GM19455 (cell line): ENCODE results near the gene TMOD4.
"Not testable (repeated sequence)": the region's sequence is repeated elsewhere in the genome, so short reads cannot be mapped to it uniquely, and the experiment has no call there.

ENCODE experiments used
- ATAC-seq: cut with Tn5 transposase; IDR thresholded peaks from one replicate; pipeline ENCODE4 v1.9.1; 2021; ENCODE audit not compliant: unreplicated experiment

The TMOD4 gene

GRCh38 chr1:151175863-151176262 lies at the start of gene TMOD4:
Gene TMOD4, minus strand, starts transcription at chr1:151175981. Its CDS starts 1,106 bp downstream, at chr1:151174875.
- no peak for ATAC-seq

- no peak for ATAC-seq
Measured at GRCh38 chr1:151222130-151222529, 46.3 kb upstream of the TMOD4 start.

GRCh38 chr1:151221616-151222015 lies 45.8 kb upstream of the TMOD4 start:
- ATAC-seq, result no peak

GRCh38 chr1:151213560-151213959 lies 37.8 kb upstream of the TMOD4 start:
- ATAC-seq, result no peak

GRCh38 chr1:151211972-151212705 lies 36.4 kb upstream of the TMOD4 start:
- ATAC-seq, result no peak

GRCh38 chr1:151210830-151211229 lies 35.0 kb upstream of the TMOD4 start:
- no peak for ATAC-seq

- ATAC-seq, result not testable (repeated sequence)
Measured at GRCh38 chr1:151205381-151205965, 29.7 kb upstream of the TMOD4 start.

- no peak for ATAC-seq
Measured at GRCh38 chr1:151199873-151200581, 24.2 kb upstream of the TMOD4 start.

- peak; percentile 79 for ATAC-seq
Measured at GRCh38 chr1:151198254-151199127, 22.7 kb upstream of the TMOD4 start, which contains the start of gene PIP5K1A. Gene PIP5K1A, plus strand, starts transcription at chr1:151198552. Its CDS starts 445 bp downstream, at chr1:151198997.

- no peak for ATAC-seq
Measured at GRCh38 chr1:151197863-151198253, 22.1 kb upstream of the TMOD4 start.

GRCh38 chr1:151196292-151196800 lies 20.6 kb upstream of the TMOD4 start:
- ATAC-seq, result no peak

- ATAC-seq, result not testable (repeated sequence)
Measured at GRCh38 chr1:151194894-151195594, 19.3 kb upstream of the TMOD4 start.

GRCh38 chr1:151193856-151194255 lies 18.1 kb upstream of the TMOD4 start:
- no peak for ATAC-seq

GRCh38 chr1:151193304-151193703 lies 17.5 kb upstream of the TMOD4 start:
- ATAC-seq, result no peak

- no peak for ATAC-seq
Measured at GRCh38 chr1:151192047-151192446, 16.3 kb upstream of the TMOD4 start.

- peak; percentile 81 for ATAC-seq
Measured at GRCh38 chr1:151189637-151190445, 14.1 kb upstream of the TMOD4 start, which contains the start of gene VPS72. Gene VPS72, minus strand, starts transcription at chr1:151190197. Its CDS starts 76 bp downstream, at chr1:151190121.

GRCh38 chr1:151188667-151189066 lies 12.9 kb upstream of the TMOD4 start:
- not testable (repeated sequence) for ATAC-seq

- ATAC-seq, result no peak
Measured at GRCh38 chr1:151187205-151187604, 11.4 kb upstream of the TMOD4 start.

- ATAC-seq, result no peak
Measured at GRCh38 chr1:151184211-151184610, 8.4 kb upstream of the TMOD4 start.
